Right lobe of liver (tissue), 4 donors: Measurements from ENCODE around the gene SARNP.

Experiments used
- POLR2A ChIP-seq: fragments of 450-650 bp; IDR thresholded peaks from one replicate; pipeline ENCODE4 v1.6.1; 2017; ENCODE audit warnings: antibody characterized with exemption, mild to moderate bottlenecking
- TF ChIP-seq, protein P1 (sequence below), 4 donors: fragments of 200-600 bp in 3 of 4; fragments of 450-650 bp in 1 of 4; IDR thresholded peaks; one replicate each; pipeline versions ENCODE4 v1.5.1 to v1.8.0; 2016 to 2022; ENCODE audit warnings: antibody characterized with exemption in 4 of 4, mild to moderate bottlenecking in 2 of 4
- donor health status: DM: no; HTN: no; CAD: no.
- donor health status: DM: no; HTN: no; CAD: no.
- donor health status: DM: no; HTN: yes; CAD: no.

DNA sequence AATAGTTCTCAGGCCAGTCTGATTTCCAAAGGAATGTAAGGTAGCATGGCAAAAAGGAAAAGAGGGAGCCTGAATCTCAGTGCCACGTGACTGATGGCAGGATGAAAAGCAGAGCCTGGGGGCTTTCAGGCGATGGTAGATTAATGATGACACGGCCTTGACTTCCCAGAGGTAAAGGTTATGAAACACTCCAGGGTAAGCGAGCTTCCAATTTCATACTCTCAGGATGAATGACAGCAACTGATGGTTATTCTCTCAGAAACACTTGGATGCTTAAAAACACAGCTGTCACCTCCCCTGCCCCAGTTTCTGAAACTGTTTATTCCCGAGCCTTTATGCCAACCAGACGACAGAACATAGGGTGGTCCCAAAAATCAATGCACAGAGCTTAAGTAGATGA is 45.8 kb downstream of the SARNP start:
- TF ChIP-seq POLR2A, result no peak
- TF ChIP-seq, protein P1, sequence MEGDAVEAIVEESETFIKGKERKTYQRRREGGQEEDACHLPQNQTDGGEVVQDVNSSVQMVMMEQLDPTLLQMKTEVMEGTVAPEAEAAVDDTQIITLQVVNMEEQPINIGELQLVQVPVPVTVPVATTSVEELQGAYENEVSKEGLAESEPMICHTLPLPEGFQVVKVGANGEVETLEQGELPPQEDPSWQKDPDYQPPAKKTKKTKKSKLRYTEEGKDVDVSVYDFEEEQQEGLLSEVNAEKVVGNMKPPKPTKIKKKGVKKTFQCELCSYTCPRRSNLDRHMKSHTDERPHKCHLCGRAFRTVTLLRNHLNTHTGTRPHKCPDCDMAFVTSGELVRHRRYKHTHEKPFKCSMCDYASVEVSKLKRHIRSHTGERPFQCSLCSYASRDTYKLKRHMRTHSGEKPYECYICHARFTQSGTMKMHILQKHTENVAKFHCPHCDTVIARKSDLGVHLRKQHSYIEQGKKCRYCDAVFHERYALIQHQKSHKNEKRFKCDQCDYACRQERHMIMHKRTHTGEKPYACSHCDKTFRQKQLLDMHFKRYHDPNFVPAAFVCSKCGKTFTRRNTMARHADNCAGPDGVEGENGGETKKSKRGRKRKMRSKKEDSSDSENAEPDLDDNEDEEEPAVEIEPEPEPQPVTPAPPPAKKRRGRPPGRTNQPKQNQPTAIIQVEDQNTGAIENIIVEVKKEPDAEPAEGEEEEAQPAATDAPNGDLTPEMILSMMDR (IDR thresholded peaks at IDR 0.05), result no peak
